DMS53 (cell line): ENCODE results near the gene TAS2R20.
"Not testable (repeated sequence)": the region's sequence is repeated elsewhere in the genome, so short reads cannot be mapped to it uniquely, and the experiment has no call there.

Experiments
- DNase-seq: peaks from one replicate; lab custom pipeline; 2025; lab: John Stamatoyannopoulos, UW

TAS2R20 gene

GRCh38 chr12:10998204-10998603, at the start of gene TAS2R20:
Gene TAS2R20, minus strand, starts transcription at chr12:10998304. Its CDS starts 429 bp downstream, at chr12:10997875.
- no peak for DNase-seq

GRCh38 chr12:11041366-11041765, 43.3 kb upstream of the TAS2R20 start:
- not testable (repeated sequence) for DNase-seq

GRCh38 chr12:11040162-11040561, 42.1 kb upstream of the TAS2R20 start:
- no peak for DNase-seq

GRCh38 chr12:11039171-11039570, 41.1 kb upstream of the TAS2R20 start:
- DNase-seq, result no peak

GRCh38 chr12:11033959-11034358, 35.9 kb upstream of the TAS2R20 start:
- not testable (repeated sequence) for DNase-seq

GRCh38 chr12:11031307-11031706, 33.2 kb upstream of the TAS2R20 start, which contains the start of gene TAS2R31:
Gene TAS2R31, minus strand, starts transcription at chr12:11031407. Its CDS starts 72 bp downstream, at chr12:11031335.
- DNase-seq, result no peak

- DNase-seq, result peak; percentile 36
Observed at GRCh38 chr12:11026118-11026517, 28.0 kb upstream of the TAS2R20 start.

GRCh38 chr12:11023387-11023786, 25.3 kb upstream of the TAS2R20 start:
- no peak for DNase-seq

- no peak for DNase-seq
Observed at GRCh38 chr12:11022520-11022919, 24.4 kb upstream of the TAS2R20 start, which contains the start of gene TAS2R19. Gene TAS2R19, minus strand, starts transcription at chr12:11022620. Its CDS starts 49 bp downstream, at chr12:11022571.

- DNase-seq, result no peak
Observed at GRCh38 chr12:11016937-11017336, 18.8 kb upstream of the TAS2R20 start.

GRCh38 chr12:11015775-11016430, 17.8 kb upstream of the TAS2R20 start:
- no peak for DNase-seq

- DNase-seq, result no peak
Observed at GRCh38 chr12:11014234-11014633, 16.1 kb upstream of the TAS2R20 start.

GRCh38 chr12:11007608-11008007, 9.5 kb upstream of the TAS2R20 start:
- DNase-seq, result no peak

- no peak for DNase-seq
Observed at GRCh38 chr12:10994307-10994706, 3.8 kb downstream of the TAS2R20 start.

- no peak for DNase-seq
Observed at GRCh38 chr12:10989107-10989506, 9.0 kb downstream of the TAS2R20 start.

- no peak for DNase-seq
Observed at GRCh38 chr12:10986812-10987211, 11.3 kb downstream of the TAS2R20 start, which contains the start of gene TAS2R50. Gene TAS2R50, minus strand, starts transcription at chr12:10986912. Its CDS starts 52 bp downstream, at chr12:10986860.

GRCh38 chr12:10982244-10982643, 15.9 kb downstream of the TAS2R20 start:
- no peak for DNase-seq

GRCh38 chr12:10974965-10975364, 23.1 kb downstream of the TAS2R20 start:
- no peak for DNase-seq

GRCh38 chr12:10968765-10969456, 29.2 kb downstream of the TAS2R20 start:
- no peak for DNase-seq

- DNase-seq, result no peak
Observed at GRCh38 chr12:10967409-10967808, 30.7 kb downstream of the TAS2R20 start.

GRCh38 chr12:10966314-10966713, 31.8 kb downstream of the TAS2R20 start:
- no peak for DNase-seq

GRCh38 chr12:10965476-10965875, 32.6 kb downstream of the TAS2R20 start:
- no peak for DNase-seq

- no peak for DNase-seq
Observed at GRCh38 chr12:10960211-10960610, 37.9 kb downstream of the TAS2R20 start.
